B cell (primary cell): Measurements from ENCODE around the gene CYB5A. TPM values are rescaled to one million over a fixed set of nuclear protein-coding genes. Genes with fewer than 3 reads are reported as not detected.
A peak's percentile ranks its signal among the peaks of the same experiment; 100 is the strongest.

Experiments used
- ATAC-seq: fragments of 200-7000 bp; cut with Tn5 transposase; one replicate; pipeline ENCODE4 v1.10.0; 2021; ENCODE audit warnings: low read depth, mild to moderate bottlenecking, moderate number of reproducible peaks, moderate library complexity
- CTCF ChIA-PET: fragments of 350-600 bp; sonication (Branson Sonifier 250); formaldehyde crosslinking; loops from one replicate; lab custom pipeline; 2021; ENCODE audit warnings: antibody characterized with exemption, inconsistent platforms; lab: Charles Lee
- POLR2A ChIA-PET: fragments of 350-600 bp; sonication (Branson Sonifier 250); formaldehyde crosslinking; loops from one replicate; lab custom pipeline; 2021; ENCODE audit warnings: antibody characterized with exemption; lab: Charles Lee
- DNase-seq: peaks from one replicate; pipeline ENCODE4 v3.0.0; 2013
- H2AFZ ChIP-seq: 2 replicates; pipeline ENCODE4 v1.6.1; 2012; ENCODE audit warnings: mild to moderate bottlenecking, low read depth, low read length; ENCODE audit not compliant: insufficient read depth, poor library complexity, severe bottlenecking
- H3K27ac ChIP-seq, 2 donors: 1 replicate in 1 of 2; 2 replicates in 1 of 2; pipeline ENCODE4 v1.5.1; 2012 to 2013; ENCODE audit warnings: low read length in 2 of 2, mild to moderate bottlenecking in 2 of 2, moderate library complexity in 1 of 2
- H3K27me3 ChIP-seq, 4 experiments: fragments of 200-600 bp in 1 of 4; sonication (generic) in 1 of 4; replicated peaks in 1 of 4; 1 replicate in 2 of 4; 2 replicates in 2 of 4; pipeline versions ENCODE4 v1.6.1 to v1.7.0; 2013 to 2016; ENCODE audit warnings: low read length in 3 of 4, mild to moderate bottlenecking in 2 of 4, mixed read lengths in 1 of 4, moderate library complexity in 1 of 4; ENCODE audit not compliant: insufficient read depth in 4 of 4, control insufficient read depth in 3 of 4; ENCODE audit errors: control extremely low read depth in 1 of 4
- H3K36me3 ChIP-seq, 2 experiments: replicated peaks in 1 of 2; 1 replicate in 1 of 2; 2 replicates in 1 of 2; pipeline versions ENCODE4 v1.6.1 to v1.7.1; 2013; ENCODE audit warnings: low read length in 1 of 2; ENCODE audit not compliant: insufficient read depth in 2 of 2, control insufficient read depth in 1 of 2; ENCODE audit errors: control extremely low read depth in 1 of 2, extremely low read depth in 1 of 2
- H3K4me1 ChIP-seq, 2 donors: fragments of 200-600 bp in 1 of 2; sonication (generic) in 1 of 2; 1 replicate in 1 of 2; 2 replicates in 1 of 2; pipeline versions ENCODE4 v1.5.1 to v1.6.1; 2013 to 2017; ENCODE audit warnings: low read length in 2 of 2; ENCODE audit not compliant: control insufficient read depth in 2 of 2, insufficient read depth in 2 of 2
- H3K4me2 ChIP-seq: replicated peaks from 2 replicates; pipeline ENCODE3; 2012; ENCODE audit warnings: mild to moderate bottlenecking, low read depth, low read length; ENCODE audit not compliant: poor library complexity, severe bottlenecking
- H3K4me3 ChIP-seq, 5 experiments: fragments of 200-600 bp in 1 of 5; sonication (generic) in 1 of 5; 1 replicate in 3 of 5; 2 replicates in 2 of 5; pipeline versions ENCODE4 v1.5.1 to v1.7.0; 2011 to 2016; ENCODE audit warnings: low read length in 4 of 5, mild to moderate bottlenecking in 4 of 5, low read depth in 2 of 5, control low read depth in 1 of 5, moderate library complexity in 1 of 5; ENCODE audit not compliant: insufficient read depth in 1 of 5; ENCODE audit errors: control extremely low read depth in 1 of 5, extremely low read depth in 1 of 5
- H3K79me2 ChIP-seq: fragments of 200-600 bp; sonication (generic); one replicate; pipeline ENCODE4 v1.6.0; 2016; ENCODE audit warnings: low read length; ENCODE audit not compliant: control insufficient read depth, insufficient read depth
- H3K9ac ChIP-seq: fragments of 200-600 bp; sonication (generic); 2 replicates; pipeline ENCODE4 v1.6.1; 2017; ENCODE audit warnings: mild to moderate bottlenecking, low read length, moderate library complexity
- H3K9me3 ChIP-seq, 3 donors: one replicate each; pipeline versions ENCODE4 v1.6.1 to v1.7.1; 2013; ENCODE audit warnings: low read length in 2 of 3; ENCODE audit not compliant: control insufficient read depth in 2 of 3, insufficient read depth in 1 of 3; ENCODE audit errors: control extremely low read depth in 1 of 3
- H4K20me1 ChIP-seq: 2 replicates; pipeline ENCODE4 v1.6.0; 2012; ENCODE audit warnings: mild to moderate bottlenecking, low read length; ENCODE audit not compliant: insufficient read depth, control insufficient read depth, poor library complexity, severe bottlenecking
- H3K27ac Mint-ChIP-seq: one replicate; pipeline ENCODE4 v1.8.0; 2021; ENCODE audit warnings: mixed read lengths
- H3K27me3 Mint-ChIP-seq: one replicate; pipeline ENCODE4 v1.8.0; 2021; ENCODE audit warnings: mixed read lengths
- H3K4me1 Mint-ChIP-seq: one replicate; pipeline ENCODE4 v1.8.0; 2021; ENCODE audit warnings: mixed read lengths
- H3K4me3 Mint-ChIP-seq: one replicate; pipeline ENCODE4 v1.8.0; 2021; ENCODE audit warnings: mixed read lengths
- H3K9me3 Mint-ChIP-seq: one replicate; pipeline ENCODE4 v1.8.0; 2022; ENCODE audit warnings: mixed read lengths; ENCODE audit not compliant: insufficient read depth
- CTCF ChIP-seq: fragments of 200-600 bp; IDR thresholded peaks from one replicate; pipeline ENCODE4 v1.8.0; 2022; ENCODE audit warnings: antibody characterized with exemption, mild to moderate bottlenecking
- EZH2 ChIP-seq: IDR thresholded peaks from 2 replicates; pipeline ENCODE4 v1.6.1; 2012; ENCODE audit warnings: borderline replicate concordance, low read depth, mild to moderate bottlenecking, moderate library complexity, low read length; ENCODE audit not compliant: insufficient read depth, poor library complexity, severe bottlenecking
- WGBS: methylation state at CpG from one replicate; pipeline ENCODE4 v1.1.5; 2013; ENCODE audit warnings: missing lambda C conversion rate; ENCODE audit not compliant: insufficient coverage; 5-methylcytosine and 5-hydroxymethylcytosine counted together
- intact Hi-C: fragments of 100-400 bp; cut with micrococcal nuclease; formaldehyde crosslinking; loops from one replicate; pipeline ENCODE4 v1.10.0; 2022
- polyA plus RNA-seq: library from polyadenylated mRNA; depleted of rRNA; stranded (reverse); fragments of >200 nt; gene quantifications from 2 replicates; pipeline ENCODE4 v1.2.3, GENCODE V29; 2012
- total RNA-seq, 2 donors: library from RNA; stranded (reverse); fragments of 120-200 nt in 1 of 2; gene quantifications; 1 replicate in 1 of 2; 2 replicates in 1 of 2; pipeline versions ENCODE4 v1.2.3 to v1.2.4, GENCODE V29; 2013 to 2022

Gene CYB5A
- total and polyA plus RNA-seq, 2 donors (not counting 1 experiment from before 2014, with no cell fraction given): 46.9 to 217 TPM

- ChIA-PET CTCF (interaction anchor here (0.7 kb wide), 1 partner anchor 50 kb away, joined by 4 read pairs; no protein-coding TSS in a partner anchor), POLR2A (interaction anchor here (1.0 kb wide), 1 partner anchor 21 kb away, joined by 4 read pairs; no protein-coding TSS in a partner anchor)
- no peak for DNase-seq
- intact Hi-C loops: loop anchor here (1.0 to 5.0 kb wide), 7 partner anchors 42 to 306 kb away; partner anchors contain the start of gene FBXO15
- Mint-ChIP-seq H3K4me3 (no peak overlapping the region), H3K4me1 (peaks cover 37% of the 10 kb centered on the region), H3K9me3 (no peaks in the 10 kb centered on the region), H3K27me3 (no peaks in the 10 kb centered on the region), H3K27ac (peak overlapping the region; percentile 89)
- peaks cover 0 to 3% (median 0%) of the 10 kb centered on the region in 3 donors for H3K9me3 ChIP-seq
- peak overlapping the region; percentile 32 to 97 (median 85) for H3K4me3 ChIP-seq
- peak overlapping the region; percentile 87 for H2AFZ ChIP-seq
- no peaks in the 10 kb centered on the region for H3K36me3 ChIP-seq
- H3K27me3 ChIP-seq: no peaks in the 10 kb centered on the region
- peaks cover 8% of the 10 kb centered on the region for H4K20me1 ChIP-seq
- peak overlapping the region; percentile 76 for H3K9ac ChIP-seq
- H3K4me2 ChIP-seq: peak overlapping the region; percentile 93
- peak overlapping the region; percentile 2 to 50 for H3K27ac ChIP-seq
- peaks cover 15 to 21% of the 10 kb centered on the region in 2 donors for H3K4me1 ChIP-seq
- TF ChIP-seq CTCF (no peak), EZH2 (no peak)
- 7% methylated on average over 2 of the region's 4 CpGs for WGBS
- ATAC-seq: no peak
- peaks cover 27% of the 10 kb centered on the region for H3K79me2 ChIP-seq
These were observed 737 bp upstream of the CYB5A start for GRCh38 chr18:74292541-74292858.

- H3K27ac ChIP-seq: peak overlapping the region; percentile 56 to 66
- ChIA-PET CTCF (no interaction called here), POLR2A (no interaction called here)
- 0% methylated on average over 30 of the region's 30 CpGs for WGBS
- peak overlapping the region; percentile 89 for H3K27ac Mint-ChIP-seq
- TF ChIP-seq CTCF (peak; percentile 16), EZH2 (no peak)
- H3K36me3 ChIP-seq: no peaks in the 10 kb centered on the region
- H3K9ac ChIP-seq: peak overlapping the region; percentile 76
- H4K20me1 ChIP-seq: peaks cover 12% of the 10 kb centered on the region
- peaks cover 15 to 26% of the 10 kb centered on the region in 2 donors for H3K4me1 ChIP-seq
- ATAC-seq (no peak), DNase-seq (no peak)
- peaks cover 0 to 3% (median 0%) of the 10 kb centered on the region in 3 donors for H3K9me3 ChIP-seq
- no peak overlapping the region for H3K4me3 Mint-ChIP-seq
- no peaks in the 10 kb centered on the region for H3K9me3 Mint-ChIP-seq
- peaks cover 44% of the 10 kb centered on the region for H3K4me1 Mint-ChIP-seq
- H3K79me2 ChIP-seq: peaks cover 27% of the 10 kb centered on the region
- peak overlapping the region; percentile 66 to 97 (median 85) for H3K4me3 ChIP-seq
- H3K27me3 Mint-ChIP-seq: no peaks in the 10 kb centered on the region
- no peaks in the 10 kb centered on the region for H3K27me3 ChIP-seq
- H3K4me2 ChIP-seq: peak overlapping the region; percentile 93
- intact Hi-C loops: loop anchor here (5.0 kb wide), 1 partner anchor 44 kb away; no protein-coding TSS in a partner anchor
- H2AFZ ChIP-seq: peak overlapping the region; percentile 87
These were observed 342 bp downstream of the CYB5A start for GRCh38 chr18:74291472-74291770.
